CD4-positive, alpha-beta T cell treated with Interleukin-17A for 1 hour (primary cell): ENCODE data around the gene ST6GALNAC5.
"Not testable (repeated sequence)": the region's sequence is repeated elsewhere in the genome, so short reads cannot be mapped to it uniquely, and the experiment has no call there.

ENCODE experiments used
- DNase-seq: peaks from one replicate; pipeline ENCODE4 v3.0.0-alpha.2; 2020

The ST6GALNAC5 gene

DNA sequence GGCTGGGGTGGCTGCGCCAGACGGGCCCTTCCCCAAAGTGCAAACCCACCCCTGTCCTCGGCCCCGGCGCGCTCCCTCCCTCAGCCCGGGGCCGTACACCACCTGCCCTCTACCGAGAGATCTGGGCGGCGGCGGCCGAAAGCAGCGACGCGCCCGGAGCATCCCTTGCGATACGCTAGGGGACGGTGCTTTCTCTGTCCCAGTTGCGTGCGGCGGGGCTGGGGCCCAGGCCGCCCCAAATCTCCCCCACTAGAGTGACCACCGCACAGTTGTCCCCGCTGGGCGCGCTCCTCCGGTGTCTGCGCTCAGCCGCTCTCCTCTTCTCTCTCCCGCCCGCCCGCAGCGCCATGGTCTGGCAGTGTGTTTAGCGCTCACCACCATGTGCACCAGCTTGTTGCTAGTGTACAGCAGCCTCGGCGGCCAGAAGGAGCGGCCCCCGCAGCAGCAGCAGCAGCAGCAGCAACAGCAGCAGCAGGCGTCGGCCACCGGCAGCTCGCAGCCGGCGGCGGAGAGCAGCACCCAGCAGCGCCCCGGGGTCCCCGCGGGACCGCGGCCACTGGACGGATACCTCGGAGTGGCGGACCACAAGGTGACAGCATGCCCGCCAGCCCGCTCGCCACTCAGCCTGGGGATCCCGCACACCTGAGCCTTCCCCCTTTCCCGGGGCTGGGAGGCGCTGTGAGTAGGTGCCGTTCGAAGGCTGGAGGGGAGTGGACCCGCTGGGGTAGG lies 1.0 kb downstream of the ST6GALNAC5 start:
- no peak for DNase-seq

DNA sequence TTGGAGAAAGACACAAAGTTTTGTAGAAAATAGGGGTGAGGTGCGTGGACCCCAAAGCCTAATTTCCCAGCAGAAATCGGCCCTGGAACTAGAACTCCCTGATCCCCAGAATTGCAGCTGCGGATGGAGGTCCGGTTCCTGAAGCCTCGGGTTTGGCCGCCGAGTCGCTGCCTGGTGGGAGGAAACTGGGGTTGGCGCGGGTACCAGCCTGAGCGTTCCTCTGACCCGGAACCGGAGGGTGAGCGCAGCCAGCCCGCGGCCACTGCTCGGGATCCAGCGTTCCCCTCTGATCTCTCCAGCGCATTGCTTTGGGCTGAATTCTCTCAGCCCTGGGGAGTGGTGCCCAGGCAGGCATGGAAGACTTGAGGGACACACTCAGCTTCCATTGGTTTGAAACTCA lies 1.6 kb downstream of the ST6GALNAC5 start:
- DNase-seq, result no peak

DNA sequence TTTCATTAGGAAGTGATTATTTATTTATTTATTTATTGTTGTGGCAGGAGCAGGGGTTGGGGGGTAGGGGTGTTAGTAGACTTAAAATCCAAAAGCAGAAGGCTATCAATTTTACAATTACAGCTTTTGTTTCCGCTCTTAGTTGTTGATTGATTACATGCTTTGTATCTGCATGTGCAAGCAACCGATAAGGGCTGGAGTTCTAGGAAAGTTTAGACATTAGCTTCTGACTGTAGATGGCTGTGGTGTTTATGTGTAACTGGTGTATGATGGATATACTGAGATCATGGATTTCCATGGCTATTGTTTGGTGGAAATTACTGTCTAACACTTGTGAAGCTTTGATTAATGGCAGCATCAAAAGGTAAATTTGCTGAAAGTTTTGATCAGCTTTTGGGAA lies 2.8 kb downstream of the ST6GALNAC5 start:
- DNase-seq, result no peak

DNA sequence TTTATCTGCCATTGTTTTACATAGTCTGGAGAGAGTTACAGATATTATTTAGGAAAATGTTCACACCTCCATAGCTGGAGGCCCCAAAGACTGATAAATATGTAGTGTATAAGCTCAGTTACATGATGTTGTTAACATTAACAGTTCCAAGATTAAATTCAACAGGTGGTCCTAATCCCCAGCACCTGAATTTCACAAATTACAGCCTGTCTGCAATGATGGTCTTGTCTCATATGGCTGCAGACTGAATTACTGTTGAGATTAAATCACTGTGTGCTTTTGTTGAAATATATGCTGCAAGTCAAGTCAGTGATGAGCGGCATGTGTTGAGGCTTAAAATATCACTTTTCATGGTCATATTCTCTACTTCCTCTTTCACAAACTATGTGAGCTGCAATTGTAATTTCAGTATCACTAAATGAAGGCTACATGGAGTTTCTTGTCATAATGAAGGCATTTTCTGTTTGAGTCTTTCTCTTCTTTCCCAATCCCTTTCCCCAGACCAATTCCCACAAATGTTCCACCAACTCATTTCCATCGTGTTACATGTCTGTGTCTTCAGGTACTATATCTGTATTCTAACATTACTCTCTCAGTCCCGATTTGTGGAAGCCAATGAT lies 4.2 kb downstream of the ST6GALNAC5 start:
- no peak for DNase-seq

DNA sequence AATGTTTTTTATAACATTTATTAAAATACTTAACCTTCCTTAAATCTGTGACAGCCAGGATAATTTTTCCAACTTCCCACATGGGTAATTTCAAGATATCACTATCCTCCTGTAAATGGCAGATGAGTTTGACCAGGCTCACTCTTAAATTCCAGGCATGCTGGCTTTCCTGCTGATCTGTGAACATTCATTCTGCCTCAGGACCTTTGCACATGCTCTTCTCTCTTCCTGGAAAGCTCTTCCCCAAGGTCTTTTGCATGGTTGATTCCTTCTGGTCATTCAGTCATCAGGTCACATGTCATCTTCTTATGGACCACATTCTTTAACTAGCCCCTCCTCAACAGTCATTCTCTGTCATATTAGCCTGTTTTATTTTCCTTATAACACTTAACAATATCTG lies 5.7 kb downstream of the ST6GALNAC5 start:
- no peak for DNase-seq

DNA sequence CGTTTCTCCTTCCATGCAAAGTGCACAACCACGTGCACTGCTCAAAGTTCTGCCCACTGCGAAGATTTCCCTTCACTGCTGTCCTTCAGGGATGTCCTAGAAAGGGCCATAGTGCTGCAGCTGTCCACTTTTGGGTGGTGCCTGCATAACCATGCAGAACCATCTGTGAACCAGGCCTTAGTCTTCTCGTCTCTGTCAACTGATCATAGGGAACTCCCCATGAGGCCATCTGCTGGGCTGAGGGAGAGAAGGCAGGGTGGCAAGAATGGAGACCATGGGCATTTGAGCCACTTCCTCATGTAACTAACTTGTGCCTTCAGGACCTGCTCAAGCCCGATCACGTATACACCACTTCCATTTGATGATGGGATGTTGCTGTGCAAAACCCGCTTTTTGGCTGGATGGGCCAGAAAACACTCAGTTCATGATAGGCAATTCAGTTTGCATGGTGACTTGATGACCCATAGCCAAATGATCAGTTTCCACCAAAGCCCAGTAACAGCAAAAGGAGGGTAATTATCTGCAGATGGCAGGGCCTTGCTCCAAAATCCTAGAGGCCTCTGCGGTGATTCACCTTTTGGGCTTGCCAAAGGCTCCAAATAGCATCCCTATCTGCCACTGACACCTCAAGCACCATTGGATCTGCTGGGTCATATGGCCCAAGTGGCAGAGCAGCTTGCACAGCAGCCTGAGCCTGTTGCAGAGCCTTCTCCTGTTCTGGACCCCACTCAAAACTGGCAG lies 9.5 kb downstream of the ST6GALNAC5 start:
- DNase-seq, result no peak

DNA sequence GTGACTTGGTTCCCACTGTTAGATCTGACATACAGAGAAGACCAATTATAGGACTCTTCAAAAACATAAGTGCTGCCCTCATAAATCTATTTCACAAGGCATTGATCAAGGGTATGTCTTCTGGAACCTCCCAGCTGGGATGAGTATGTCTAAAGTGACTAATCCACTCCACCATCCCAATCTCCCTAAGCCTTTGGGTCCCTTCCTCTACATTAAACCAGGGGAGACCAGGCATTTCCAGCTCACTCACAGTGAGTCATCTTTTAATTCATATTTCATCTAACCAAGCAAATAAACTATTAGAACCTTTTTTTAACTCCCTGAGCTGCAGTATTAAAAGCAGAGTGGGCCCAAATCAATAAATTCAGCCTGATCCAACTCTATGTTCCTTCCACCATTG lies 11.7 kb downstream of the ST6GALNAC5 start:
- not testable (repeated sequence) for DNase-seq

DNA sequence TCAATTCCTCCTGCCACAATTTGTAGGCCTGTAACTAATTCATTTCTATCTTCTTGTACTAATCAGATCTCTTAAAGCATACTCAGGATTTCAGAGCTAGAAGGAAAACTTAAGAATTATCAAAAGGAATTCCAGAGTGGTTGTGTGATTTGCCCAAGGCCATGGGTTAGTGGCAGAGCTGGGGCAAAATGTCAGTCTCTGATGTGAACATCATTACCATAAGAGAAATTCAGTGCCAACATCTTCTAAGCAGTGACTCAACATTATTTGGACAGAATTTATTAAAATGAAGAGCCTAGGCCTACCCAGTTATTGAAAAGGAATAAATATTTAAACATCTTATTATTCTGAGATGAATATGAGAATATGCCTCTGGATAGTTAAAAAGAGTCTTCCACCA lies 14.5 kb downstream of the ST6GALNAC5 start:
- no peak for DNase-seq

DNA sequence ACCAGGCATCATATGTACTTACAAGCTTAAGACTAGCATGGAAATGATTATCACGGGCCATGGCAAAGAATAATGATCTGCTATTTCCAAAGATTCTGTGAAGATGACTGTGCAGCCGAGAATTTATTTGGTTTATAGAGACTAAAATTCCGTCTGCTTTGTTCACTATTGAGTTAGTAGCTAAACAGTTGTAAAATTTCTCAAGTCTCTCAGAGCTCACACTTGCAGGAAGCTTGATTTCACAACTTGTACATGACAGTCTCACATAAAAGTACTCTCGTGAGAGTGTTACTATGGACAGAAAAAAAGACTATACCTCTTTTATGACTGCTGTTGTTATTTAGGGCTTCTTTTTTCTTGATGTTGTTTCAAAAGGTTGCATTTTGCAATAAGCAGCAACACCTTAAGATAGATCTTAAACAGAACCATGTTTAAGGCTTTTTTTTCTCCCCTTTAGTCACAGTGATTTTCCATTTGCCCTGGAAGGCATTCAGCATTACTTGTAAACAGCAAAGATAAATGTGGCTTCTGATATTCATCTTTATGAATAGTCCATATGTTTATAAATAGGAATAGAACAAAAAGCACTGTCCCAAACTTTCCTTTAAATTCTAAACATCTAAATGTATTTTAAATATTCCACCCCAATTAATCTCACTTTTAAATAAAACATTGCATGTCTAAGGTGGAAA lies 24.8 kb downstream of the ST6GALNAC5 start:
- DNase-seq, result no peak

DNA sequence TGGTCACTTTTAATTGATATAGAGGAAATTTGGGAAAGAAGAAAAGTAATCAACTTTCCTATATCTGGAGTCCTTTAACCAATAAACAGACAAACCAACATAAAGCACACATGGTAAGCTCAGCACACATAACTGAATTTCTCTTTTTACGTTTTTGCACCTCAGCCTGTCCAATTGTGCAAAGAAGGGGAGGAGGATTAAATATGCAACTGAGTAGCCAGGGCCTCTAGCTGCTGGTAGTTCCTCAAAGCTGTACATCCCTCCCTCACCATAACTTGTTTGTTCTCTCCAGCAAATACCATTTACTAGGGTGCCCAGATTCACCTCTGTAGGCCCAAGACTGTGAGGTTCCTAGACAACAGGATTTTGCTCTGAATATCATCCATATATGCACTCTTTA lies 25.4 kb downstream of the ST6GALNAC5 start:
- DNase-seq, result no peak

DNA sequence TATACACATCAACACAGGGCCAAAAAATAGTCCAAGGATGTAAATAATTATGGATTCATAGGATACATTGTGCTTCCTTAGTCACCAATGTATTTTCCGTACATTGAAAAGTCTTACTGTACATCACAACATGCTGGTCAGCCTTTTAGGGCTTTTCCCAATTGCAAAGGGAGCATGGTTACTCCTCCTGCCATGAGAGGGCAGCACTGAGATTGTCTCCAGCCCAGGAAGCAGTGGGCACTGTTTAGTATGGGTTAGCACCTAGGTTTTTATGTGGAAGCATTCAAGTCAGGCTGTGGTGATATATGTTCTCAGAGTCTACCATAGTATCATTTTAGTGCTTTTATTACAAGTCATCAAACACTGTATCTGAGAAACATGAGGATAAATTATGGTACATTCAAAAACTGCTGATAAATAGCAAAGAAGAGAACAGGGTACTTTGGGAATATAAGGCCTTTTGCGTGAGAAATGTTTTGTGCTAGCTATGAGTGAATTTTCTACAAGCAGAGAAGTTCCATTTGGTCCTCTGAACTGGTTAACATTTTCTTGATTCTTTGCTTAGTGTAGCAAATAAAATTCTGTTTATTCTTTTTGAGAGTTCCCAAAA lies 34.0 kb downstream of the ST6GALNAC5 start:
- DNase-seq, result peak; percentile 36

DNA sequence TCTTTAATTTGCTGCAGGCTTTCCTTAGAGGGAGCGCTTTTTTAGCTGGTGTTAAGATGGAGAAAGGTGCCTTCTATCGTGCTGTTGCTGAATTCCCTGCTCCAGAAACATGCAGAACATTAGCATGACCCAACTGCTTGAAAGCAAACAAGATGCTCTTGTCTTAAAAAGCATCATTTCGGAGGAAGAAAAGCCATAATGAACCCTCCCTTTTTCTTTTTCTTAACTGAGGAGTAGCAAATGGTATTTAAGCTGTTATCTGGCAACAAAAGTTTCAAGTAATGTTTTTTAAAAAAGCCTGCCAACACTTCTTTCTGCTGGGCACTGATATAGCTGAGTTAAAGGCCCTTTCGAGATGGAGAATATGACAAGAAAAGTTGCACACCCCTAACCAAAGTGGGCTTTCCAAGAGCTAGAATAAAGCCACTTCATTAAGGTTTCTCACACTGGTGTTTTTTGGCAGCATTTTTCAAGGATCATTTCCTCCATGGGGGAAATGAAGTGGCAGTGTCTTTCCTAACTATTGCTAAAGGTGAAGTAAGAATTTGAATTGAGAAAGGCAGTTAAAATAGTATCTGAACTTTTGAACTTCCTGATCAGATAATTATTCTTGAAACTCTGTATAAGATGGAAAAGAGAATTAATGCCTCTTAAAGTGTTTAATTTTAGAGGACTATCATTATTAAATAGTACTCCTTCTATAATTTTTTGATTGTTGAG lies 38.8 kb downstream of the ST6GALNAC5 start:
- DNase-seq, result no peak

DNA sequence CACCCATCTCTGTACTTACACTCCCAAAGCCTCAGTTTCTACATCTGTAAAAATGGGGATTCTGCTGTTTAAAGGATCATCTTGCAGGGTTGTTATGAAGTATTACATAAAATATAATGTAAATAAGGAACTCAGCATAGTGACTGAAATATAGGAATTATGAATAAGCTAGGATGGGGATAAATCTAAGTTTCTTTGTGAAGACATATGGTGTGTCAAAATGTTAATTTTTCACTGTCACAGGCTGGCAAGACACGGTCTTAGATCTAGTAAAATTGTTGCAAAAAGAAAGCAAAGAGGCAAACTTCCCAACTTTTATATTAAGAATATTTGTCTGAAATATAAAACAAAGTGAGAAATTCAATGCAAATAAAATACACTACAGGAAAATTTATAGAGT lies 42.0 kb downstream of the ST6GALNAC5 start:
- no peak for DNase-seq

DNA sequence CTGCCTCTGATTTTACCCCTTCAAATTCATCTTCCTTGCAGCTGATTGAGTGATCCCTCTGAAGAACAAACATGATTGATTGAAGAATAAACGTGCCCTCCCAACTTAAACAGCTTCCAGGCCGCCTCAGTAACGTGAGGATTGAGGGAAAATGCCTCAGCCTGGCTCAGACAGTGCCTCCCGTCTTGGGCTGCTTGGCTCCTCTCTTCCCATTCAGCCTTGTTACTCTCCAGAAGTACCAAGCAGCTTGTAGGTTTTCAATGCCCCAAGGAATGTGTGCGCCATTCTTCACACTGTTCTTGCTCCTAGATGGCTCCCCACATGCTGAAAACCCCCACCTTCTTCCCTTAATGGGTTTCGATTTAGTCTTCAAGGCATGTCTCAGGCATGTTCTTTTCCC lies 51.8 kb downstream of the ST6GALNAC5 start:
- DNase-seq, result no peak

DNA sequence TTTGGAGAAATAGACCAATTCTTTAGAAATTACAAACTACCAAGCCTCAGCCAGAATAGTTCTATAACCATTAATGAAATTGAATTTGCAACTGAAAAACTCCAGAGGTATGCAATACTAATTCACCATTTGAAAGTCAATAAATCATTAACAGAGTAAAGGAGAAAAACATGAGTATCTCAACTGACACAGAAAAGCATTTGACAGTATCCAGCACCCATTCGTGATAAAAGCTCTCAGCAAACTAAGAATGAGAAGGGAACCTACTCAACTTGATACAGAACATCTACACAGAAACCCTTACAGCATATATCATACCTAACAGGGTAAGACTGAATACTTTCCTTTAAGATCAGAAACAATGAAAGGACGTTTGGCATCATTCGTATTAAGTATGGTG lies 54.3 kb downstream of the ST6GALNAC5 start:
- no peak for DNase-seq

DNA sequence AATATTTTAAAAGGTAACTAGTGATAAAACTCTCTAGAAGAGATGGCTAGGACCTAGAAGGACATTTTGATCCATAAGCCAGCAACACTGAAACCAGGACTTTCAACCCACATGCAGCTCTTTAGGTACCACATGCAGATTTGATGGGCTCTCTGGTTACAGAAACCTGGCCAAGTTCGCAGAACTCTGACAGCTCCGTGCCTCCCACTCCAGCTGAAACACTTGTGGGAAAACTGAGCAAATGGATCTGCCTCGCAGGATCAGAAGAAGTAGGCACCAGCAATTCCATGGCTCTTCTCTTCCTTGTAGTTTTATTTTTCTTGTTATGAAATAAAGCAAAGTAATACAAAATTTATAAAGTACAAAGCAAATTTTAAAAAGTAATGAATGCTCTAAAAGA lies 58.5 kb downstream of the ST6GALNAC5 start:
- DNase-seq, result no peak

DNA sequence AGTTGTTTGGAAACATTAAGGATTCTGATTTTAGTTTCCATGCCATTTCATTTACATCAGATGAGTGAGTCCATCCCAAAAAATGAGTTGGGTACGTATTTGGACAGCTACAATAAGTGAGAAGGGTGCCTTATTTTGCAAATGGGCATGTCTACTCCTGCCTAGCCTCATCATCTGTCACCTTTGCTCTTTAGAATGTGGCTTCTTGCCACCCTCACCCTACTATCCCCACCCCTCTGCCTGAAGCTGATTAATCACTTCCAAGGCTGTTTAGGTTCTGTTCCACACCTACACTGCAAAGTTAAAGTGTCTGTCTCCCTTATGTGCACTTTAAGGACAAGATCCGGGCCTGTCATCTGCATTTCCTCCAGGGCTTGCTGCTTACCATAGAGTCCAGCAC lies 61.2 kb downstream of the ST6GALNAC5 start:
- no peak for DNase-seq

DNA sequence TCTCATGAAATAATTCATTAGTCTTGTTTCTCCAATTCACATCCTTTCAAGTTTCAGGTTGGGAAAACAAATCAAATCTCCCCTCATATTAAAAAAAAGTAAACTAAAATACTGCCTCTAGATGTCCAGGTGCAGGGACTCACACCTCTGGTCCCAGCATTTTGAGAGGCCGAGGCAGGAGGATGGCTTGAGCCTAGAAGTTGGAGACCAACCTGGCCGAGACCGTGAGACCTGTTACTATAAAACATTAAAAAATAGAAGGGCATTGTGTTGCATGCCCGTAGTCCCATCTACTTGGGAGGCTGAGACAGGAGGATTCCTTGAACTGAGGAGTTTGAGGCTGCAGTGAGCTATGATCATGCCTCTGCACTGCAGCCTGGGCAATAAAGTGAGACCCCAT lies 61.9 kb downstream of the ST6GALNAC5 start:
- DNase-seq, result no peak

DNA sequence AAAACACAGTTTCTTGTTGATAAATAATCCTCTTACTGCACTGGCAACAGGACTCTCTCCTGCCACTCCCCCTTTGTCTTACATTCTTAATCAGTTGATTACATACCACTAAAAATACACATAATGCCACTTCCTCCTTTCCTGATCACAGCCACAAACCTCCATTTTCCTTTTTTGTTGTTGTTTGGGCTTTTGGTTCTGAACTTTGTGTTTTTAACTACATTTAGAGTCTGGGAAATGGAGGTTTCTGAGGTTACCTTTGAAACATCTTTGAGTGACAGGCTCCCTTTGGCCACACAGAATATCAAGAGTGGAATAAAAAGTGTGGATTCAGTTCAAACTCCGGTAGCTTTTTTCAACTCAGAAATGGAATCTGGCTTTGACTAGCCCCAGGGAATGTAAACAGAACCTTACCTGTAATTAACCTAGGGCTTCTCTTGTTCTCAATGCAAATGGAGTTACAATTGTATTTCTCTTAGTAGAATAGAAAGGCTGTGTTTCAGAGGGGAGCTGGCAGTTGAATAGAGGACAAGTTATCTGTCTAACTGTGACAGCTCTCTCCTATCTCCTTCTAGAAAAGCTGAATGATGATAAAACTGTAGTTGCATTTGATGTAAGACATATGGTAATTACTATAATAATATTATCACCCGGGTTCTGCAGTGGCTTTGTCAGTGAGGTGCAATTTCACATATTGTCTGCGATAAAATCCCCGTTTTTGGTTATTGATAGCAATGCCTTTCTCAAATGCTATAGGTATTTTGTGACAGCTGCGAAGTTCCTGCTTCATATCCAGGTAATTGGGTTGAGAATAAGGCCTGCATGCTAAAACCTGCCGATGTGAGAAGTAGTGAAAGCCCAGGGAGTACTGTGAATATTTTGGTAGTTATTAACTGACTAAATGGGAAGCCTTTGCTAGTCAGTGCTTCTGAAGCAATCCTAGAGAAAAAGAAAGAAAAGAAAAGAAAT lies 66.9 kb downstream of the ST6GALNAC5 start:
- no peak for DNase-seq

DNA sequence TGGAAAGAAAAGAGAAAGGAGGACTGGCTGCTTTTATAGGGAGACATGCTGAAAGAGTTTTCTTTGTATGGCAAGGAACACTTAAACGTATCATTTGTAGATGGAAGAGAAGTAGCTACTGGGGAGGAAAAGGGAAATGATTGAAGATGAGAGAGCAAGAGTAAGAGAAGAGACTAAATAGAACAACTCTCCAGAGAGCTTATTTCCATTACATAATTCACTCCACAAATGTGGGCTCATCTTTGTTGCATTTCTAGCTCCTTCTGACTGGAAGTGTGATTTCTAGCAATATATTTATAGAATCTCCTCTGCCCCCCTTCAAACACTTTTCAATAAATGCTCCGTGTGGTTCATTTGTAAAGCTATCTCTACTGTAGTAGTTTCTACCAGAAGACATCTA lies 71.0 kb downstream of the ST6GALNAC5 start:
- DNase-seq, result no peak
